ENCODE measurements around the gene MSL3B.

MSL3B gene

GRCh38 chr2:233852056-233852455 lies 16.1 kb downstream of the MSL3B start:
- no peak for DNase-seq

DNA sequence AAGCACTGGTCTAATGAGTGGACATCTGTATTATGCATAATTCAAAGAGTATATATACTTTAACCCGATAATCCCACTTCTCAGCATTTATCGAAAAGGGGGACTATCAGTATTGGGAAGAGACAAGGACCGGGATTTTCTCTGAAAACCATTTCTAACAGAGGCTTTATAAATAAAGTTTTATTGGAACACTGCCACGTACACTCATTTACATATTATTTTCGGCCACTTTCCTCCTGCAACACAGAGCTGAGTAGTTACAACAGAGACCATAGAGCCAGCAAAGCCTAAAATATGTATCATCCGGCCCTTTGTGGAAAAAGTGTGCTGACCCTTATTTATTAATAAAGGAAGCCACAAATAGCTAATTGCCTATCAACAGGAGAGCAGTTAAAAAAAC lies 17.0 kb downstream of the MSL3B start:
- no peak for DNase-seq

DNA sequence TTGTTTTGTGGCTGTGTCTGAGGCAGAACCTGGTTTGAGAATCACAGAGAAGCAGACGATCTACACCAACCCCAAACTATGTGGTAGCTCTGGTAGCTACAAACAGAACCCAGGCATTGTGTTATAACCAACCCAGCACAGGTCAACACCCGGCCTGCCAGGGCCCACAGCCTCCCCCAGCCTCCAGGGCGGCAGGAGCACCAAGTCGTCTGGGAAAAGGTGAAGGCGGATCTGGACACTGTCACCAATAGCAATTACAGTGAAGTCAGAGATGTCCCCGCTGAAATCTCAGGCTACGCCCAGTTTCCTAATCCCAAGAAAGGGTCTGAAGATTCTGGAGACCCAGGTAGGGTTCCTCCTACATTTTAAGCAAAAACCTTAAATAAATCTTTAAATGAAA lies 17.4 kb downstream of the MSL3B start:
- no peak for DNase-seq

- no peak for DNase-seq
Measured at GRCh38 chr2:233849607-233850271, 18.4 kb downstream of the MSL3B start.

DNA sequence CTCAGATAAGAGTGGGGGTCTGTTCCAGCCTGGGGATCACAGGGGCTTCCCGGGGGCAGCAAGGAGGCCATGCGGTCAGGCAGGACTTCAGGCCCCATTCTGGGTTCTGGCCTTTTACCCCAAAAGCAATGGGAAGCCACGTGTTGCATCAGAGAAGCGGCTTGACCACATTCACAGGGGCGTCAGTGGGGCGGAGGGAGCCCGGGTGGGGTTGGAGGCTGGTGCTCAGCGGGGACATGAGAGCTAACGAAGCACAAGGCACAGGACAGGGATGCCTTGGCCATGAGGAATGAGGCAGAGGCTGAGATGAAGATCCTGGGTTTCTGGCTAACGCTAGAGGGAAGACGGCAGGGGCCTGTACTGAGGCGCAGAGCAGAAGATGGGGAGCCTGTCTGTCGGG lies 19.9 kb downstream of the MSL3B start:
- no peak for DNase-seq

DNA sequence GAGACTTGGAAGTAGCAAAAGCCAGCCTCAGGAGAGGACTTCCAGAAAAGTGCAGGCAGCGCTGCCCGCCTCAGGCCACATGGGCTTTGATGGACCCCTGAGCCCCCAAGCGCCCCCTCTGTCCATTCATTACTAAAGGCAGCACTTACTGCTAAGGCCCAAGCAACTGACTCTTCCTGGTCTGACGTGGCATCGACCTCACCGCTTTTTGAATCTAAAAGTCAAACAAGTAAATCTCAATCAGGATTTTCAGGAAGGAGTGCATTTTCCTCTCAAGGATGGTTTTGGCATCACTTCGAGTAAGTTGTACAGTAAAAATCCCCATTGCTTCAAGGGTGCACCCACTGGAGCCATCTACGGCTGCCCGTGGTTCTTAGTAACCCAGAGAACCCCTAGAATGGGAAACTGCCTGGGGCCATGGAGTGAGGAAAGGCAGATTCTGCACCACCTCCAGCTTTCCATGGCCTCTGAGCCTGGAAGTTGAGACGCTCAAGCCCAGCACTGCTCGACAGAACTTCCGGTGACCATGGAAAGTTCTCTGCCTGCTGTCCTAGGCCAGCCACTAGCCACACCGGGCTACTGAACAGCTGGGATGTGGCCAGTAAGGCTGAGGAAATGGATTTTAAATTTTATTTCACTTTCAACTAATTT lies 20.8 kb downstream of the MSL3B start:
- DNase-seq = no peak

- no peak for DNase-seq
Measured at GRCh38 chr2:233846387-233847247, 21.6 kb downstream of the MSL3B start.

GRCh38 chr2:233845301-233846060 lies 22.7 kb downstream of the MSL3B start:
- DNase-seq = no peak

DNA sequence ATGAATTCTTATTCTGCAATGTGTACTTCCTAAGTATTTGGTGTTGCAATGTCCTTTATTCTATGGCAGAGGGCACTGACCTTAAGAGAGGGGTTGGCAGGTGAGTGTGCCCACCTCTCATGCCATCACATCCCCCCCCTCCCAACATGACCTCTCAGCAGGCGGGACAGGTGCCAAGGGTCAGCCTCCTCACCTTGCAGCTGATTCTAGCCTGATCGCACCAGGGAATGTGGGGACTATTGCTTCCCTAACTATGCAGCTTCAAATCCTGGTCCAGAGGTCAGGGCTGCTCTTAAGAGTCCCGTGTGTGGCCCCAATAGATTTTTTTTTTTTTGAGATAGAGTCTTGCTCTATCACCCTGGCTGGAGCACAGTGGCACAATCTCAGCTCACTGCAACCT lies 23.4 kb downstream of the MSL3B start:
- no peak for DNase-seq

GRCh38 chr2:233844064-233844807 lies 23.9 kb downstream of the MSL3B start:
- no peak for DNase-seq

DNA sequence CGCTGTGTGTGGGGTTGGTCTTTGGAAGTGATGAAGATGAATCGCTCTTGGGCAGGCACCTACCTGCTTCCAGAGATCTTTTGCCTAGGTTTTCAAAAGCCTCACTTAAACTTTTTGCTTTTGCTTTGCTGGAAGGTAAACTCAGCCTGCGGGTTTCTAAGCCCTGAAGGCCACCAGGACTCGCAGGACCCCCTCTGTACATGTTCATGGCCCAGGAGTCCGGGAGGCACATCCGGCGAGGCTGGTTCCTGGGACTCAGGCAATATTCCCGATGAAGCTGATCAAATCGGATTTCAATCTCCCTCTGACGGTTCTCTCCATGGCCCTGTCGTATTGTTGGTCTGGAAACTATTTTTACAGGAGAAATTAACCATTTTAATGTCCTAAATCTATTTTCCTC lies 27.0 kb downstream of the MSL3B start:
- DNase-seq = no peak

GRCh38 chr2:233840520-233840919 lies 27.7 kb downstream of the MSL3B start:
- DNase-seq = no peak

- DNase-seq = no peak
Measured at GRCh38 chr2:233839447-233839820, 28.8 kb downstream of the MSL3B start.

DNA sequence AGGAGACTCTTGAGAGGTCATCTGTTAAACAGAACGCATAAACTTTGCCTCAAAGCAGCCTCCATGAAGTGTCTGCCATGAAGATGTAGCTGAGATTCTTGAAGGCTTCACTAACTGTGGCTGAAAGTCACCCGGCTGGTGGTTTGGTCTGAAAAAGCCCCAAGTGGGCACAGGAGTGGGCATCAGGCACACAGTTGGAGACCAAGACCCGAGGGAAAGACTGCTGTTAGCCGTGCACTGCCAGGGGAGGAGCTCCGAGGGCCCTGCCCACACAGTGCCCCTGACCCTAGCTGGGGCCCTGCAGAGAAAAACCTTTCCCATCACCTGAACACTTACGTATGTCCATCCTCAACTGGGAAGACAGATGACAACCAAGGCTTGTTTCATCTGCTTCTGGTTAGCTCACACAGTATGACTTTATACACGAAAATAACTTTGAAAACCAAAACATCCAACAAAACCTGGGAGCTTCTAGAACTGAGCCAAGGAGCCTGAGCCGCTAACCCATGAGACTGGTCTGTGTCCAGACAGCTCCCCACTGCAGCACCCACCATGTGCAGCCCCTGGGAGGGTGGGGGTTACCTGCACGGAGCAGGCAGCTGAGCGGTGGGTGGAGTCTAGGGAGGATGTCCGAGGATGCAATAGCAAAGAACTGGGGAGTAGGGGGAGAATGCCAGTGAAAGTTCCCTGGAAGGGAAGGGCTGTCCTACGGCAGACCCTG lies 29.3 kb downstream of the MSL3B start:
- DNase-seq = no peak

DNA sequence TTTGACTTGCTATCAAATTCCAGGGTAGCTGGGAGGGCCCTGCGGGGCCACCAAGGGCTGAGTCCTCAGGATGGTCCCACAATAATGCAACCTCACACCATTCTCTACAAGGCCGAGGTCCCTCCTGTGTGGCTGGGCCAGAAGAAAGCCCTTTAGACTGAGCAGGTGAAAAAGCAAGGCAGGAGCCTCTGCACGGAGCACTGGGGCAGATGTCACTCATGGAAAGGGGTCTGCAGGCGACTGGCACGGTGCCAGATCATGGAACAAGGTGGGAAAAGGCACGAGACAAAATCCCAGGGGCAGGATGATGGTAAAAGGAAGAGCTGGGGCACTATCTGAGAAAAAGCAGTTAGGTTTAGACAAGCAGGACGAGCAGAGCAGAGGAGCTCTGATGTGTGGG lies 29.9 kb downstream of the MSL3B start:
- no peak for DNase-seq

DNA sequence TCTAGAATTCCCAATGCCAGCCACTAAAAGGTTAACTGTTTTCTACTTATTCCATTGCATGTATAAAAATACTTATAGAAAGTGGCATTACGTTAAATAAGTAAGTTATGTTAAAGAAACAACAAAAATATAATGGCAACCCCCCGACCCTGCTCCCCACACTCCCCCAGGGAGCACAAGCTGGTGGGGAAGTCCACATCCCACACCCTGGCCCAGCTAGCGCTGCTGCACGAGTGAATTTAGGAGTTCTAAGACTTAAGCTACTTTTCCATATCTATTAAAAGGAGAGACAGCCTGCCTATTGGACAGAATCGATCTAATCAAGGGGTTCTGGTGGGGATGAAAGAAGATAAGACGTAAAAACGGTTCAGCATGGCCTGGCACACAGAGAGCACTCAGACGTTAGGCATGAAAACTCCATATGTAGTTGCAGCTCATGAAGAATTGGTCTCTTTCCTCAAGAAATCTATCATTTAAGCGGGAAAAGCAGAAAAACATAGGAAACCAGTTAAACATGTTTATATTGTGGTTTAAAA lies 30.4 kb downstream of the MSL3B start:
- DNase-seq = no peak

GRCh38 chr2:233836359-233836758 lies 31.8 kb downstream of the MSL3B start:
- no peak for DNase-seq

GRCh38 chr2:233835230-233836186 lies 32.7 kb downstream of the MSL3B start:
- no peak for DNase-seq

DNA sequence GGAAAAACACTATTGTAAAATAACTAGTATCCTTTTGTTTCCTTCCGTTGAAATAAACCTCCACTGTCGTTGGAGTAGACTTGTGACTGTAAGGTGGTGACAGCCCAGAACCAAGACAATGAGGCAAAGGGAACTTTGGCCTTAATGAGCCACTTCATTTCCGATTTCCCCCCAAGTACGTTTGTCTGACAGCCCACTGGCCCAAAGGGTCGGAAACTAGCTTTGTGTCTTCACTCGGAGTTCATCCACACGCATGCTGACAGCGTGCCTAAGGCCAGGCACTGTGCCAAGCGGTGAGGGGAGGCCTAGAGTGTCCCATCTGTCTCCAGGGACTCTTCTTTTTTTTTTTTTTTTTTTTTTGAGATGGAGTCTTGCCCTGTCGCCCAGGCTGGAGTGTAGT lies 34.8 kb downstream of the MSL3B start:
- no peak for DNase-seq

DNA sequence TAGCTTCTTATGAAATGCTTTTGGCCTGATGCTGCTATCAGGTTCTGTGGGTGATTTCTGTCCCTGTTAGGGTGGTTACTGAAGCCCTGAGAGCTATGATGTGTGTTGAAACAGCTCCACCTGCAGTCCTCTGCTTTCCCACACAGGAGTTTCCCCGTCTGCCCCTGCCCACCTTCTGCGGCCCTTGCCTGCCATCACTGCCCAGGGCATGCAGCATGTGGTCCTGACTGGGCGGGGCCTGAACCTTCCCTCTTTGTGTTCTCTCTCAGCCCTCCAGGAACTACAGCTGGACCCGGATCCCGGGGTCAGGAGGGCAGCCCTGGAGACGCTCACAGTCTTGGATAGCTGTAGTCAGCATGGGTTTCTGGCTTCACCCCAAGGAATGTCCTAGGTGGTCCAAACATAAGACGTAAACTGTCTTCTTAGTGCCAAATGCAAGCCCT lies 35.3 kb downstream of the MSL3B start:
- DNase-seq = no peak
